HEK293 (cell line): ENCODE results near the gene BLOC1S5.

Experiments
- EGR2 ChIP-seq: fragments of 450-650 bp; formaldehyde crosslinking; IDR thresholded peaks from 2 replicates; pipeline ENCODE4 v1.5.1; 2016; ENCODE audit warnings: low read depth, missing biosample characterization, missing genetic modification characterization
- MEIS1 ChIP-seq: sonication (generic); formaldehyde crosslinking; IDR thresholded peaks from 2 replicates; pipeline ENCODE4 v1.8.1; 2022; ENCODE audit warnings: missing genetic modification reagents, mild to moderate bottlenecking, borderline replicate concordance
- OSR2 ChIP-seq: fragments of 450-650 bp; formaldehyde crosslinking; IDR thresholded peaks from 2 replicates; pipeline ENCODE4 v1.5.1; 2016; ENCODE audit warnings: missing biosample characterization, missing genetic modification characterization
- REPIN1 ChIP-seq: fragments of 450-650 bp; formaldehyde crosslinking; IDR thresholded peaks from 2 replicates; pipeline ENCODE4 v1.5.1; 2017; ENCODE audit warnings: missing biosample characterization, missing genetic modification characterization, low read depth
- SCRT2 ChIP-seq: fragments of 450-650 bp; formaldehyde crosslinking; IDR thresholded peaks from 2 replicates; pipeline ENCODE4 v1.5.1; 2016; ENCODE audit warnings: missing biosample characterization, missing genetic modification characterization
- SP2 ChIP-seq: fragments of 450-650 bp; formaldehyde crosslinking; IDR thresholded peaks from 2 replicates; pipeline ENCODE4 v1.5.1; 2016; ENCODE audit warnings: missing biosample characterization, missing genetic modification characterization
- TCF7L2 ChIP-seq: IDR thresholded peaks from 2 replicates; pipeline ENCODE4 v1.6.1; 2011; ENCODE audit warnings: low read depth, mild to moderate bottlenecking, inconsistent platforms, low read length, moderate library complexity, borderline replicate concordance
- WT1 ChIP-seq: fragments of 450-650 bp; formaldehyde crosslinking; IDR thresholded peaks from 2 replicates; pipeline ENCODE4 v1.5.1; 2016; ENCODE audit warnings: missing biosample characterization, missing genetic modification characterization
- ZBTB20 ChIP-seq: fragments of 450-650 bp; formaldehyde crosslinking; IDR thresholded peaks from 2 replicates; pipeline ENCODE4 v1.5.1; 2016; ENCODE audit warnings: missing biosample characterization, missing genetic modification characterization
- ZNF10 ChIP-seq: fragments of 450-650 bp; formaldehyde crosslinking; IDR thresholded peaks from 2 replicates; pipeline ENCODE4 v1.5.1; 2017; ENCODE audit warnings: missing biosample characterization, missing genetic modification characterization
- ZNF140 ChIP-seq: fragments of 450-650 bp; formaldehyde crosslinking; IDR thresholded peaks from 2 replicates; pipeline ENCODE4 v1.5.1; 2016; ENCODE audit warnings: missing biosample characterization, missing genetic modification characterization
- ZNF169 ChIP-seq: fragments of 450-650 bp; formaldehyde crosslinking; IDR thresholded peaks from 2 replicates; pipeline ENCODE4 v1.5.1; 2016; ENCODE audit warnings: missing biosample characterization, missing genetic modification characterization
- ZNF175 ChIP-seq: fragments of 450-650 bp; formaldehyde crosslinking; IDR thresholded peaks from 2 replicates; pipeline ENCODE4 v1.5.1; 2016; ENCODE audit warnings: missing biosample characterization, missing genetic modification characterization
- ZNF184 ChIP-seq: fragments of 450-650 bp; IDR thresholded peaks from 2 replicates; pipeline ENCODE4 v1.5.1; 2018; ENCODE audit warnings: missing biosample characterization, mild to moderate bottlenecking, missing genetic modification characterization
- ZNF202 ChIP-seq: fragments of 450-650 bp; formaldehyde crosslinking; IDR thresholded peaks from 2 replicates; pipeline ENCODE4 v1.5.1; 2016; ENCODE audit warnings: missing biosample characterization, missing genetic modification characterization, borderline replicate concordance
- ZNF280C ChIP-seq: fragments of 450-650 bp; formaldehyde crosslinking; IDR thresholded peaks from 2 replicates; pipeline ENCODE4 v1.5.1; 2016; ENCODE audit warnings: missing biosample characterization, missing genetic modification characterization
- ZNF366 ChIP-seq: fragments of 450-650 bp; formaldehyde crosslinking; conservative IDR thresholded peaks from 2 replicates; pipeline ENCODE4 v1.5.1; 2016; ENCODE audit warnings: missing biosample characterization, missing genetic modification characterization
- ZNF433 ChIP-seq: fragments of 450-650 bp; formaldehyde crosslinking; IDR thresholded peaks from 2 replicates; pipeline ENCODE4 v1.5.1; 2016; ENCODE audit warnings: missing biosample characterization, missing genetic modification characterization, low read depth
- ZNF518A ChIP-seq: fragments of 450-650 bp; formaldehyde crosslinking; conservative IDR thresholded peaks from 2 replicates; pipeline ENCODE4 v1.5.1; 2016; ENCODE audit warnings: low read depth, missing biosample characterization, missing genetic modification characterization
- ZNF544 ChIP-seq: fragments of 450-650 bp; formaldehyde crosslinking; IDR thresholded peaks from 2 replicates; pipeline ENCODE4 v1.5.0; 2017; ENCODE audit warnings: missing biosample characterization, missing genetic modification characterization
- ZNF549 ChIP-seq: fragments of 450-650 bp; IDR thresholded peaks from 2 replicates; pipeline ENCODE4 v1.5.1; 2018; ENCODE audit warnings: missing biosample characterization, missing genetic modification characterization, mild to moderate bottlenecking, inconsistent platforms, moderate library complexity
- ZNF580 ChIP-seq: fragments of 450-650 bp; formaldehyde crosslinking; IDR thresholded peaks from 2 replicates; pipeline ENCODE4 v1.5.1; 2016; ENCODE audit warnings: missing biosample characterization, missing genetic modification characterization
- ZNF596 ChIP-seq: fragments of 450-650 bp; IDR thresholded peaks from 2 replicates; pipeline ENCODE4 v1.5.0; 2018; ENCODE audit warnings: missing biosample characterization, mild to moderate bottlenecking, missing genetic modification characterization, moderate library complexity
- ZNF626 ChIP-seq: fragments of 450-650 bp; sonication (Bioruptor Pico); formaldehyde crosslinking; IDR thresholded peaks from 2 replicates; pipeline ENCODE4 v1.5.1; 2018; ENCODE audit warnings: missing biosample characterization, missing genetic modification characterization, inconsistent platforms
- ZNF792 ChIP-seq: fragments of 450-650 bp; formaldehyde crosslinking; IDR thresholded peaks from 2 replicates; pipeline ENCODE4 v1.5.1; 2016; ENCODE audit warnings: missing biosample characterization, missing genetic modification characterization
- ZSCAN30 ChIP-seq: fragments of 450-650 bp; IDR thresholded peaks from 2 replicates; pipeline ENCODE4 v1.5.1; 2018; ENCODE audit warnings: missing biosample characterization, mild to moderate bottlenecking, missing genetic modification characterization, moderate library complexity
- TF ChIP-seq, protein P1 (sequence below): fragments of 450-650 bp; formaldehyde crosslinking; IDR thresholded peaks from 2 replicates; pipeline ENCODE4 v1.5.1; 2016; ENCODE audit warnings: missing biosample characterization, missing genetic modification characterization
- TF ChIP-seq, protein P2 (sequence below): fragments of 450-650 bp; formaldehyde crosslinking; IDR thresholded peaks from 2 replicates; pipeline ENCODE4 v1.5.1; 2016; ENCODE audit warnings: missing biosample characterization, missing genetic modification characterization
- TF ChIP-seq, protein P3 (sequence below): fragments of 450-650 bp; formaldehyde crosslinking; IDR thresholded peaks from 2 replicates; pipeline ENCODE4 v1.5.1; 2017; ENCODE audit warnings: missing biosample characterization, missing genetic modification characterization

Gene BLOC1S5

GRCh38 chr6:8085053-8085511 lies 20.9 kb upstream of the BLOC1S5 start (continued):
- TF ChIP-seq ZNF518A (no peak), ZSCAN30 (tag by site-specific recombination) (no peak), ZNF10 (tag by site-specific recombination) (no peak), ZNF366 (peak; percentile 64), REPIN1 (no peak), WT1 (tag by site-specific recombination) (peak; percentile 72), ZNF544 (no peak), OSR2 (tag by site-specific recombination) (peak; percentile 97), ZNF580 (tag by site-specific recombination) (peak; percentile 59; the same call in 1 of the 2 replicates), ZNF202 (tag by site-specific recombination) (no peak), ZNF169 (tag by site-specific recombination) (no peak), ZNF596 (tag by site-specific recombination) (no peak), TCF7L2 (no peak), EGR2 (tag by site-specific recombination) (peak; percentile 32; the same call in 1 of the 2 replicates), ZNF175 (tag by site-specific recombination) (no peak), SP2 (tag by site-specific recombination) (peak; percentile 29; the same call in 1 of the 2 replicates), ZNF433 (tag by site-specific recombination) (no peak), ZNF626 (tag by site-specific recombination) (no peak), ZNF549 (tag by site-specific recombination) (no peak), ZNF280C (no peak), SCRT2 (tag by site-specific recombination) (peak; percentile 82), ZNF140 (no peak), MEIS1 (CRISPR knock-in tag) (no peak), ZNF184 (tag by site-specific recombination) (0 out of 2 replicates have a peak, but pooled peaks have one; percentile 61), ZBTB20 (tag by site-specific recombination) (no peak), ZNF792 (tag by site-specific recombination) (no peak)
- TF ChIP-seq, protein P1, sequence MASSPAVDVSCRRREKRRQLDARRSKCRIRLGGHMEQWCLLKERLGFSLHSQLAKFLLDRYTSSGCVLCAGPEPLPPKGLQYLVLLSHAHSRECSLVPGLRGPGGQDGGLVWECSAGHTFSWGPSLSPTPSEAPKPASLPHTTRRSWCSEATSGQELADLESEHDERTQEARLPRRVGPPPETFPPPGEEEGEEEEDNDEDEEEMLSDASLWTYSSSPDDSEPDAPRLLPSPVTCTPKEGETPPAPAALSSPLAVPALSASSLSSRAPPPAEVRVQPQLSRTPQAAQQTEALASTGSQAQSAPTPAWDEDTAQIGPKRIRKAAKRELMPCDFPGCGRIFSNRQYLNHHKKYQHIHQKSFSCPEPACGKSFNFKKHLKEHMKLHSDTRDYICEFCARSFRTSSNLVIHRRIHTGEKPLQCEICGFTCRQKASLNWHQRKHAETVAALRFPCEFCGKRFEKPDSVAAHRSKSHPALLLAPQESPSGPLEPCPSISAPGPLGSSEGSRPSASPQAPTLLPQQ (tag by site-specific recombination), result no peak
- TF ChIP-seq, protein P2, sequence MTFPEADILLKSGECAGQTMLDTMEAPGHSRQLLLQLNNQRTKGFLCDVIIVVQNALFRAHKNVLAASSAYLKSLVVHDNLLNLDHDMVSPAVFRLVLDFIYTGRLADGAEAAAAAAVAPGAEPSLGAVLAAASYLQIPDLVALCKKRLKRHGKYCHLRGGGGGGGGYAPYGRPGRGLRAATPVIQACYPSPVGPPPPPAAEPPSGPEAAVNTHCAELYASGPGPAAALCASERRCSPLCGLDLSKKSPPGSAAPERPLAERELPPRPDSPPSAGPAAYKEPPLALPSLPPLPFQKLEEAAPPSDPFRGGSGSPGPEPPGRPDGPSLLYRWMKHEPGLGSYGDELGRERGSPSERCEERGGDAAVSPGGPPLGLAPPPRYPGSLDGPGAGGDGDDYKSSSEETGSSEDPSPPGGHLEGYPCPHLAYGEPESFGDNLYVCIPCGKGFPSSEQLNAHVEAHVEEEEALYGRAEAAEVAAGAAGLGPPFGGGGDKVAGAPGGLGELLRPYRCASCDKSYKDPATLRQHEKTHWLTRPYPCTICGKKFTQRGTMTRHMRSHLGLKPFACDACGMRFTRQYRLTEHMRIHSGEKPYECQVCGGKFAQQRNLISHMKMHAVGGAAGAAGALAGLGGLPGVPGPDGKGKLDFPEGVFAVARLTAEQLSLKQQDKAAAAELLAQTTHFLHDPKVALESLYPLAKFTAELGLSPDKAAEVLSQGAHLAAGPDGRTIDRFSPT (tag by site-specific recombination), result peak; percentile 73; the same call in 1 of the 2 replicates
- TF ChIP-seq, protein P3, sequence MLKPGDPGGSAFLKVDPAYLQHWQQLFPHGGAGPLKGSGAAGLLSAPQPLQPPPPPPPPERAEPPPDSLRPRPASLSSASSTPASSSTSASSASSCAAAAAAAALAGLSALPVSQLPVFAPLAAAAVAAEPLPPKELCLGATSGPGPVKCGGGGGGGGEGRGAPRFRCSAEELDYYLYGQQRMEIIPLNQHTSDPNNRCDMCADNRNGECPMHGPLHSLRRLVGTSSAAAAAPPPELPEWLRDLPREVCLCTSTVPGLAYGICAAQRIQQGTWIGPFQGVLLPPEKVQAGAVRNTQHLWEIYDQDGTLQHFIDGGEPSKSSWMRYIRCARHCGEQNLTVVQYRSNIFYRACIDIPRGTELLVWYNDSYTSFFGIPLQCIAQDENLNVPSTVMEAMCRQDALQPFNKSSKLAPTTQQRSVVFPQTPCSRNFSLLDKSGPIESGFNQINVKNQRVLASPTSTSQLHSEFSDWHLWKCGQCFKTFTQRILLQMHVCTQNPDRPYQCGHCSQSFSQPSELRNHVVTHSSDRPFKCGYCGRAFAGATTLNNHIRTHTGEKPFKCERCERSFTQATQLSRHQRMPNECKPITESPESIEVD, result peak; percentile 73
